Esophagus muscularis mucosa (tissue), 4 donors: Measurements from ENCODE around the gene SRSF12. TPM values are rescaled to one million over a fixed set of nuclear protein-coding genes. Genes with fewer than 3 reads are reported as not detected.

Experiments used
- DNase-seq: peaks from one replicate; pipeline ENCODE4 v3.0.0-alpha.2; 2017; ENCODE audit errors: extremely low spot score
- H3K27ac ChIP-seq, 4 donors: fragments of 200-600 bp; sonication (generic); replicated peaks in 1 of 4; 1 replicate in 3 of 4; 2 replicates in 1 of 4; pipeline ENCODE4 v1.5.1; 2016 to 2019; ENCODE audit warnings: mild to moderate bottlenecking in 1 of 4
- H3K27me3 ChIP-seq, 4 donors: fragments of 200-600 bp; sonication (generic); one replicate each; pipeline versions ENCODE4 v1.5.1 to v1.6.0; 2016 to 2019
- H3K36me3 ChIP-seq, 4 donors: fragments of 200-600 bp; sonication (generic); one replicate each; pipeline ENCODE4 v1.5.1; 2016 to 2019
- H3K4me1 ChIP-seq, 4 donors: fragments of 200-600 bp; sonication (generic); one replicate each; pipeline ENCODE4 v1.5.1; 2016 to 2019
- H3K4me3 ChIP-seq, 4 donors: fragments of 200-600 bp; sonication (generic); 1 replicate in 2 of 4; 2 replicates in 2 of 4; pipeline ENCODE4 v1.5.1; 2016 to 2019; ENCODE audit warnings: mild to moderate bottlenecking in 4 of 4, moderate library complexity in 1 of 4
- H3K9me3 ChIP-seq, 4 donors: fragments of 200-600 bp; sonication (generic); 1 replicate in 3 of 4; 2 replicates in 1 of 4; pipeline ENCODE4 v1.5.1; 2016 to 2019
- CTCF ChIP-seq, 3 experiments: fragments of 200-600 bp in 2 of 3; fragments of 450-650 bp in 1 of 3; sonication (generic) in 2 of 3; IDR thresholded peaks; one replicate each; pipeline ENCODE4 v1.5.1; 2017 to 2019; ENCODE audit warnings: antibody characterized with exemption in 3 of 3, mild to moderate bottlenecking in 2 of 3, moderate library complexity in 1 of 3
- EP300 ChIP-seq: sonication (generic); formaldehyde crosslinking; IDR thresholded peaks from one replicate; pipeline ENCODE4 v1.6.1; 2017; ENCODE audit warnings: antibody characterized with exemption
- POLR2A ChIP-seq: fragments of 450-650 bp; IDR thresholded peaks from one replicate; pipeline ENCODE4 v1.6.1; 2017; ENCODE audit warnings: antibody characterized with exemption, moderate library complexity, mild to moderate bottlenecking, low read depth
- POLR2AphosphoS5 ChIP-seq, 2 donors: sonication (generic); formaldehyde crosslinking; IDR thresholded peaks; one replicate each; pipeline ENCODE4 v1.6.1; 2017; ENCODE audit warnings: antibody characterized with exemption in 2 of 2
- WGBS: methylation state at CpG from one replicate; pipeline ENCODE4 v1.1.5; 2018; 5-methylcytosine and 5-hydroxymethylcytosine counted together
- intact Hi-C: fragments of 100-400 bp; cut with DNase I; formaldehyde crosslinking; loops from one replicate; pipeline ENCODE4 v1.15.1; 2023
- total RNA-seq, 4 donors: library from RNA; depleted of rRNA; stranded (reverse); fragments of >200 nt; gene quantifications; one replicate each; pipeline versions ENCODE4 v1.1.0 to v1.2.1, GENCODE V29; 2016

SRSF12 gene
- total RNA-seq = 1 to 10 TPM in 2 of 4 donors, under 1 TPM in 1, not detected in 1; 0.97 to 2.0 (median 1.2) TPM

GRCh38 chr6:89117211-89118108 is at the start of gene SRSF12:
Gene SRSF12, minus strand, starts transcription at chr6:89118071. Its CDS starts 184 bp downstream, at chr6:89117887.
- DNase-seq = no peak
- Histone ChIP-seq H3K4me3 (peak within 1 kb of the TSS; percentile 70 to 82 (median 74)), H3K27ac (peak within 1 kb of the TSS; percentile 55 to 79 (median 67)), H3K27me3 (no peaks in the 10 kb centered on the region), H3K4me1 (peaks cover 0 to 22% (median 16%) of the 10 kb centered on the region in 4 donors), H3K36me3 (no peaks in the 10 kb centered on the region), H3K9me3 (no peaks in the 10 kb centered on the region)
- 4% methylated on average over 16 of the region's 106 CpGs for WGBS
- intact Hi-C loops = no loop called here
- TF ChIP-seq EP300 = no peak
- no peak for TF ChIP-seq POLR2A
- TF ChIP-seq POLR2AphosphoS5 (IDR thresholded peaks at IDR 0.05) = peak in 1 of 2 donors; percentile 7
- peak in 1 of 3 experiments; percentile 12 for TF ChIP-seq CTCF (IDR thresholded peaks at IDR 0.05)

GRCh38 chr6:89162047-89162371 is 44.1 kb upstream of the SRSF12 start:
- 29% methylated on average over 4 of the region's 4 CpGs for WGBS
- Histone ChIP-seq H3K27me3 (no peaks in the 10 kb centered on the region), H3K4me3 (peak overlapping the region in 2 of 4 donors; percentile 9 to 20), H3K27ac (peak overlapping the region; percentile 83 to 92 (median 84)), H3K36me3 (peaks cover 0 to 45% (median 21%) of the 10 kb centered on the region in 4 donors), H3K9me3 (no peaks in the 10 kb centered on the region), H3K4me1 (peaks cover 16 to 45% (median 32%) of the 10 kb centered on the region in 4 donors)
- intact Hi-C loops = no loop called here
- TF ChIP-seq POLR2AphosphoS5 (IDR thresholded peaks at IDR 0.05) (peak in 1 of 2 donors; percentile 61), EP300 (peak; percentile 60), CTCF (IDR thresholded peaks at IDR 0.05) (no peak), POLR2A (no peak)
- DNase-seq = no peak

GRCh38 chr6:89161326-89162046 is 43.6 kb upstream of the SRSF12 start:
- TF ChIP-seq EP300 (no peak), POLR2AphosphoS5 (IDR thresholded peaks at IDR 0.05) (peak in 1 of 2 donors; percentile 56)
- intact Hi-C loops = no loop called here
- Histone ChIP-seq H3K36me3 (peaks cover 0 to 46% (median 23%) of the 10 kb centered on the region in 4 donors), H3K4me3 (peak overlapping the region in 2 of 4 donors; percentile 9 to 20), H3K27me3 (no peaks in the 10 kb centered on the region), H3K9me3 (no peaks in the 10 kb centered on the region), H3K4me1 (peaks cover 16 to 45% (median 32%) of the 10 kb centered on the region in 4 donors), H3K27ac (peak overlapping the region; percentile 83 to 92 (median 84))
- WGBS = 59% methylated on average over 7 of the region's 7 CpGs
- no peak for DNase-seq

- H3K36me3 ChIP-seq = peaks cover 0 to 53% (median 20%) of the 10 kb centered on the region in 4 donors
- 90% methylated on average over 4 of the region's 4 CpGs for WGBS
- H3K27ac ChIP-seq = peak overlapping the region; percentile 83 to 92 (median 84)
- H3K4me1 ChIP-seq = peaks cover 16 to 45% (median 32%) of the 10 kb centered on the region in 4 donors
- H3K9me3 ChIP-seq = no peaks in the 10 kb centered on the region
- TF ChIP-seq EP300 (no peak), POLR2A (no peak), CTCF (IDR thresholded peaks at IDR 0.05) (no peak)
- DNase-seq = no peak
- intact Hi-C loops = no loop called here
- H3K4me3 ChIP-seq = no peak overlapping the region
- no peaks in the 10 kb centered on the region for H3K27me3 ChIP-seq
Observed at GRCh38 chr6:89160331-89161092, 42.6 kb upstream of the SRSF12 start.
